GM12801 (cell line): ENCODE results near the gene PEMT.

Experiments
- TF ChIP-seq, protein P1 (sequence below): IDR thresholded peaks from one replicate; pipeline ENCODE4 v1.5.1; 2011; ENCODE audit warnings: control low read depth; ENCODE audit not compliant: insufficient read length; ENCODE audit errors: extremely low read depth

PEMT gene

DNA sequence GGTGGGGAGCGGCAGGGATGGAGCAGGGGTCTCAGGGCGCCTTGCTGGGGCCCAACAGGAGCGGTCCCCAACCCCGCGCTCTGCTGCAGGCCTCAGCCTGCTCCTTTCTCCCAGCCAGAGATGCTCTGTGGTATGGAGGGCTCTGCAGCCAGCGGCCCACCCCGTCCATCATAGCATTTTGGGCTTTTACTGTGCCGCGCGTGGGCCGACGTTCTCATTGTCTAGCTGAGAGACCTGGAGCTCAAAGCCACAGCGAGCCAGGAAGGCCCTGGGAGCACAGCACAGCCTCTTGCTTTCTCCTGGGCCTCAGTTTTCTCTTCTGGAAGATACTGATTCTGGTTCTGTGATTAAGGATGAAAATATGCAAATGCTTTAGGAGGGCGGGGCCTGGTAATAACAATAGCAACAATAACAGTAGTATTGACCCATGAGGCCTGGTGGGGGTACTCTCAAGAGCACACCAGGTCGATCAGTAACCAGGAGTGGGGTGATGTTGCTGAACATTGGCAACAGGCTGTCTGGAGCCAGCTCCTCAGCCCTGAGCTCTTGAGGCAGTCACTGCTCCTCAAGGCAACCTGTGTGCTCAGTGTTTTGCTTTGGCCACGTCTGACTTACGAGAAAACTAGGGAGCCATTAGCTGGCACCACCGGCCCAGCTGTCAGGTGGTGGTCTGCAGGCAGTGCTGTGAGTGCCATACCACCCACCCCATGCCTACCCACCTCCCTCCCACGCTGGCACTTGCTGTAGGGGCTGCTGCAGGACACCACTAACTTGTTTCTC lies 94.3 kb downstream of the PEMT start:
- TF ChIP-seq, protein P1, sequence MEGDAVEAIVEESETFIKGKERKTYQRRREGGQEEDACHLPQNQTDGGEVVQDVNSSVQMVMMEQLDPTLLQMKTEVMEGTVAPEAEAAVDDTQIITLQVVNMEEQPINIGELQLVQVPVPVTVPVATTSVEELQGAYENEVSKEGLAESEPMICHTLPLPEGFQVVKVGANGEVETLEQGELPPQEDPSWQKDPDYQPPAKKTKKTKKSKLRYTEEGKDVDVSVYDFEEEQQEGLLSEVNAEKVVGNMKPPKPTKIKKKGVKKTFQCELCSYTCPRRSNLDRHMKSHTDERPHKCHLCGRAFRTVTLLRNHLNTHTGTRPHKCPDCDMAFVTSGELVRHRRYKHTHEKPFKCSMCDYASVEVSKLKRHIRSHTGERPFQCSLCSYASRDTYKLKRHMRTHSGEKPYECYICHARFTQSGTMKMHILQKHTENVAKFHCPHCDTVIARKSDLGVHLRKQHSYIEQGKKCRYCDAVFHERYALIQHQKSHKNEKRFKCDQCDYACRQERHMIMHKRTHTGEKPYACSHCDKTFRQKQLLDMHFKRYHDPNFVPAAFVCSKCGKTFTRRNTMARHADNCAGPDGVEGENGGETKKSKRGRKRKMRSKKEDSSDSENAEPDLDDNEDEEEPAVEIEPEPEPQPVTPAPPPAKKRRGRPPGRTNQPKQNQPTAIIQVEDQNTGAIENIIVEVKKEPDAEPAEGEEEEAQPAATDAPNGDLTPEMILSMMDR, result no peak

DNA sequence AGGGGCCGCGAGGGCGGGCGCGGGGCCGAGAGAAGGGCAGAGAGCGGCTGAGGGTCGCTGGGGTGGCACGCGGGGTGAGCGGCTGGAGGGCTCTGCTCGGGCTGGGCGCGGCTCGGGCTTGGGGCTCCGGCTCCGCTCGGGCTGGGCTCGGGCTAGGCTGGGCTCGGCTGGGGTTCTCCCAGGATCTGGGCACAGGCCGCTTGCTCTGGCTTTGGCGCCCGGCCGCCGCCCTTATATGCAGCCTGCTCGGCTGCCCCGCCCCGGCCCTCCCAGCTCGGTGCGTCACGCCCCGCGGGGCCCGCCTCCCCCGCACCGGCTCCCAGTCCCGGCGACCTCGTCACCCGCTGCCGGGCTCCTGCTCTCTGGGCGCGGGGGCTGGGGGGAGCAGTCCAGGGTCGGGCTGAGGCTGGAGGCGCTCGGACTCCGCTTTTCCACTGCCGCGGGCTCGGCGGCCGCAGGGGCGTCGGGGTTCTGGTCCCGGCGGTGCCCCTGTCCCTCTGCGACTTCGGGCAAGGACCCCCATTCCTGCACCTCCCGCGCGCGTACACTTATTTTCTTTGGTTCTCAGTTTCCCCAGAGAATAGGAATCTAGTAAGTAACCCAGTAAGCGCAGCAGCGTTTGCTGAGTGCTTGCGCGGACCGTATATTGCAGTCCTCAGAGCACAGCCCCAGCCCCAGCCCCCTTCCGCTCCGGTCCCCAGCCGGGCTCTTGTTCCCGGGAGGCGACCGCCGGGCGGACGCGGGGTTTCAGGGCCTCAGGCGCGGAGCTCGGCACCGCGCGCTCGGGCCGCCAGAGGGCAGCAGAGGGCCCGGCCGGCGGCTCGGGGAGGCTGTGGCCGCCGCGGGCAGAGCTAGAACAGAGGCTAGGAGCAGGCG lies 95.1 kb downstream of the PEMT start, which contains the start of gene RASD1:
Gene RASD1 (minus strand): TSS at position 207 of the 876 bp plus-strand sequence. CDS start 214 bp downstream, outside the sequence.
- TF ChIP-seq, protein P1, result no peak

DNA sequence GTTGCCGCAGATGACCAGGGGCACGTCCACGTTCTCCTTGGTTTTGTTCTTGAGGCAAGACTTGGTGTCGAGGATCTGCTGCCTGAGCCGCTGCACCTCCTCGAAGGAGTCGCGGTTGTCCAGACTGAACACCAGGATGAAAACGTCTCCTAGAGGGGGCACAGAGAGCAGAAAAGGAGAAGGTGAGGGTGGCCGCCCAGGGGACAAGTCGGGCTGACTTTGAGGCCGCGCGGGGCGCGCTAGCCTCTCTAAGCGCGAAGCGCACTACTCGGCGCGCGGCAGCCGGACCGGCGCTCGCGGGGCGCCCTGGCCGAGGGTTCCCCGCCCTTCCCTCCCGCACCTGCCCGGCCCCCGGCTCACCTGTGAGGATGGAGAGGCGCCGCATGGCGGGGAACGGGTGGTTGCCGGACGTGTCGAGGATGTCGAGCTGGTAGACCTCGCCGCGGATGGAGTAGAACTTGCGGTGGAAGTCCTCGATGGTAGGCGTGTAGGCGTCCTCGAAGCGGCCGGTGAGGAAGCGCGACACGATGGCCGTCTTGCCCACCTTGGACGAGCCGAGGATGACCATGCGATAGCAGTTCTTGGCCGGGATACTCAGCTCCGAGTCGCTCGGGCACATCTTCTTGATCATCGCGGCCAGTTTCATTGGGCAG lies 95.8 kb downstream of the PEMT start:
- TF ChIP-seq, protein P1, result no peak

DNA sequence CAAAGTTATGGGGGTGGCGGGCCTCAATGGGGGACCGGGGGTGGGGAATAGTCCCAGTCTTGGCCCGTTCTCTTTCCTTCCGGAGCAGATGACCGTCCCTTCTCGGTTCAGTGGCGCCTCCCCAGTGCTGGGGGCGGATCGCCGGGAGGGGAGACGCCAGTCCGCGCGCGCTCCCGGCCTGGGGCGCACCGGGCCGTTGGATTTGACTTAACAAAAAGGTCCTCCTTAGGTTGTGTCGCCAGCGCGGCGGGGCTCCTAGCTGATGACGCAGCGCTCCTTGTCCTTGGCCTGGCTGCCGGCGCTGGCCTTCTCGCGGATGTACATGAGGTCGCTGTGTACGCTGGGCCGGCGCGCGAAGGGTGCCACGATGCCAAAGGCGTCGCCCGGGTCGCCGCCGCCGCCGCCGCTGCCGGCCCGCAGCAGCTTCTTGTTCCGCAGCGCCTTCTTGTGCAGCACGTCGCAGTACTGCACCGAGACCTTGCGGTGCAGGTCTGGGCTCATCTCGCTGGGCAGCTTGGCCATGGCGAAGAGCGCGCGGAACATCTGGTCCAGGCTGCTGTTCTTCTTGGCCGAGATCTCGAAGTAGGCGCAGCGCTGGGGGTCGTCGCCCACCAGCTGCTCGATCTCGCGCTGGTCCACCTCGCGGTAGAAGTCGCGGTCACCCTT lies 96.5 kb downstream of the PEMT start:
- TF ChIP-seq, protein P1, result no peak

DNA sequence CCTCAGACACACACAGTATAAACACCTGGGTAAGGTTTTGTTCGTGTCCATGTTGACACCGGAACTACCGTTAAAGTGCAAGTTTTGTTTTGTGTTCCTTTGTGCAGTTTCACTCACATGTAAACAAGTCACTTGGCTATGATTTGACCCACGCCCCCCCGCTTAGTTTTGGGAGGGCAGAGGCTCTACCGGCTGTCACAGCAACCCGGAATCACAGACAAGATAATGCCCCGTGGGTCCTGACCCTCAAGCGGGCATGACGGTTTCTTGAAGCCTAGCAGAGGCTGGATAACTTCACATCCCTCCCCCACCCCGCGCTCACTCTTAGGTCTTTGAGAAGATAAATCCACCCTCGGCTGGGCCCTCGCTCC lies 97.0 kb downstream of the PEMT start:
- TF ChIP-seq, protein P1, result no peak

DNA sequence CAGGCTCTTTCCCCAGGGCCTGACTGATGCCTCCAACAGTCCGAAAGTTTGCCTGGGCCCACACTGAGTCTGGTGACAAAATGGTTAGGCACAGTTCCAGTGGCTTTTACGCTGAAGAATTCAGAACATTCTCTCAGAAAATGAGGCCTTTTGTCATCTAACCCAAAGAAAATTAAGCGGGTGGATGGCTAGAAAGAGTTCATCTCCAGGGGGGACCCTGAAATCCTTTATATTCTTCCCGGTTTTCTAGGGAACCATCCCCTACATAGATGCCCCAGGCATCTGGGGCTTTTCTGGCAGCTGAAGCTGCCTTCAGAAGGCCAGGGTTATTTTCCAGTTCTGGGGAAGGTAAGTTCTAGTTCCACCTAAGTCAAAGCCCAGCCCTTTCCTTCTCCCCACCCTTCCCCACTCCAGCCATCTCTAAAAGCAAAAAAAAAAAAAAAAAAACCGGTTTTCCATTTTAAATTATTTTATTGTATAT lies 97.5 kb downstream of the PEMT start:
- TF ChIP-seq, protein P1, result no peak
